ENCODE data around the gene RAB39B.

DNA sequence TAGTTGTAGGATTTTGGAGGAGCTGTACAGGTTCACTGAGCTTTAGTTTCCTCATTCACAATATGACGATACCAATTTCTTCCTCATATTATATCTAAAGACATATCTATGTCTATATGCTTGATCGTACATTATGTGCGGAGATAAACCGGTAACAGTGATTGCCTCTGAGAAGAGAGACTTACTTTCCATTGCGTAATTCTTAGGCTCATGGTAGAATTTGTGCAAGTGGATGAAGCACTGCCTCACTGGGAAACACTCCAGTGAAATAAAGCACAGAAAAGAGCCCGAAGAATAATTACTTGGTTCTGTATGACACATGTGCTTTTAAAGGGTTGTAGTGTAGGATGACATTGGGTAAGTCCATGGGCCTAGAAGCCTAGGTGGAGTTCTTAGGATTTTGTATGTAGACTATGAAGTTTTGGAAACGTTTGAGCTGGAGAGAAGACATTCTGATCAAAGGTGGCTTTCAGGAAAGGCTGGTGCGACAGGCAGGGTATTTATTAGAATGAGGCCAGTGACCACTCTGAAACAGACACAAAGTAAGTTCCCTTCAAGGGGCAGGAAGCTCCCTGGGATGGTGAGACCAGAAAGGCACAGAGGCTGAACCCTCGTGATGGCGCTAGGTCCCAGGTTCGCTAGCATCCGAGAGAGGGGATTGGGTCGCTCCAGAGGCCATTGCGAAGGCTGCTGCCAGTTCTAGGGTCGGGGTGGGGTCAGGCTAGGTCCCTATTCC is 48.7 kb downstream of the RAB39B start:
- TF ChIP-seq GATA3 (IDR thresholded peaks at IDR 0.05; ENCODE audit: low read depth, low read length) (no peak), GATA2 (IDR thresholded peaks at IDR 0.05; ENCODE audit: low read depth, low read length) (no peak)
